Stimulated activated CD8-positive, alpha-beta memory T cell treated with anti-CD3 and anti-CD28 coated beads, Interleukin-15, amount 100 ng/mL, for 4 hours (primary cell): ENCODE results near the gene RTN4R.

Experiments used
- DNase-seq, 2 donors: peaks; one replicate each; pipeline ENCODE4 v3.0.0-alpha.2; 2020; ENCODE audit warnings: low read depth in 2 of 2

The RTN4R gene

GRCh38 chr22:20229916-20230775, 38.0 kb downstream of the RTN4R start:
- no peak for DNase-seq

GRCh38 chr22:20228939-20229272, 39.2 kb downstream of the RTN4R start:
- no peak for DNase-seq

- DNase-seq: no peak
Observed at GRCh38 chr22:20228055-20228938, 39.8 kb downstream of the RTN4R start.

DNA sequence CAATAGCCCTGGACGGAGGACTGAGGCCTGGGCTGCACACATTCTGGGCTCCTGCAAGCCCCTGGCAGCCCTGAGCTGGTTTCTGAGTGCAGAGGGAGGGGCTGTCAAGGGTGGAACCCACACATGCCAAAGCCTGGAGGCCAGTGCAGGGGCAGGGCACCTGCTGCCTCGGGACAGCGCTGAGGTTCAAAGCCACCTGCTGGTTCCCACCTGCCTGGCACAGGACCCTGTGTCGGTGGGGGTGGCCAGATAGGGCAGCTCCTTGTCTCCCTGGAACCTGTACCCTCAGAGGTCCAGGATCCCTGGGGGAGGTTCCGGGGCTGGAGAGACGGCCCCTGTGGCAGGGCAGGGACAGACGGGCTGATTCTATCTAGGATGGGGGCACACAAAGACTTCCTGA, 40.8 kb downstream of the RTN4R start:
- no peak for DNase-seq

DNA sequence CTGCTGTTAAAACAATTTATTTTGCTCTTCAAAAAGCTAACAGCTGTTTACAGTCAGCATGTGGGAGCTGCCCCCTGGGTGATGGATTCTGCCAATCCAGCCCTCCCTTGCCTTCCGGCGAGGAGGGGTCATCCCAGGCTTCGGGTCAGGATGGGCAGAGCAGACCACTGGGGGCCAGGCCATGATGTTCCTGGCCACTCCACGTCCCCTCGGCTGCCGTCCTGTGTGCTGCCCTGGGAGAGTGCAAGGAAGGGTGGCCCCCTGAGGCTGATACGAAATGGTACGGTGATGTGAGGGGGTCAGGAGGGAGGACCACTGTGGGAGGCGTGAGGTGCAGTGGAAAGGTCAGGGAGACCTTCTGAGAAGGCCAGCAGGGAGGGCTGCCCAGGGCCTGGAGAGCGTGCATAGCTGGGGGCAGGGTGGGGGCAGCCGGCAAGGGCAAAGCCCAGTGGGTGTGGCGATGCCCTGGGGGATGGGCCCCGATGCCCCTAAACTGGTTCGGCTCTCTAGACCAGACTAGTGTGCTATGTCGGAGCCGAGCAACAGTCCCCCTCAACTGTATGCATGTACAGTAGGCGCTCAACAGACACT, 41.3 kb downstream of the RTN4R start:
- no peak for DNase-seq

DNA sequence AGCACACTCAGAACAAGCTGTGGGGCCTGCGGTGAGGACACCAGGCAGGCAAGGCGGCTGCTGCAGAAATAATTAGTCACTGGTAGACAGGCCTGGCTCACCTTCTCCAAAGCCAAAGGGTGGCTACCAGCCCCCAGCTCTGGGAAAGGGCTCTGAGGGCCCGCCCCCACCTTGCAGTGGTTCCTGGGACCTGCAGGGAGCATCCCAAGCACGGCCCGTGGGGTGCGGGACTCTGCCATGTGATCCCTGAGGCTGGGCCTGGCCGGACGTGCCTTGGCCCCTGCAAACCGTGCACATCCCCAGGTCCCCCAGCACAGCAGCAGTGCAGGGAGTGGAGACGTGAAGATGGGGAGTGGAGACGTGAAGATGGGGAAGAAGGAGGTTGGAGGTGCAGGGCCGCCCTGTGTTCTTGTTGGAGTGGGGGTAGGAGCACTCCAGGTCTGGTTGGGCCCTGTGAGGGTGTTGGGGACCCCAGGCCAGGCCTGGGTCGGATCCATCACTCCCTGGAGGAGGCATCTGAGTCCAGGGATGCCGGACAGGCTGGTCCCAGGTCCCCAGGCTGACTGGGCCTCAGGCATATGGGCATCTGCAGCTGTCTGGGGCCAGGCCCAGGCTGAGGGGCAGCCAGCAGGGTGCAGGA, 41.9 kb downstream of the RTN4R start:
- no peak for DNase-seq

- DNase-seq: no peak
Observed at GRCh38 chr22:20225693-20225966, 42.5 kb downstream of the RTN4R start.

- DNase-seq: no peak
Observed at GRCh38 chr22:20224917-20225692, 43.0 kb downstream of the RTN4R start.

GRCh38 chr22:20224256-20224626, 43.9 kb downstream of the RTN4R start:
- no peak for DNase-seq

DNA sequence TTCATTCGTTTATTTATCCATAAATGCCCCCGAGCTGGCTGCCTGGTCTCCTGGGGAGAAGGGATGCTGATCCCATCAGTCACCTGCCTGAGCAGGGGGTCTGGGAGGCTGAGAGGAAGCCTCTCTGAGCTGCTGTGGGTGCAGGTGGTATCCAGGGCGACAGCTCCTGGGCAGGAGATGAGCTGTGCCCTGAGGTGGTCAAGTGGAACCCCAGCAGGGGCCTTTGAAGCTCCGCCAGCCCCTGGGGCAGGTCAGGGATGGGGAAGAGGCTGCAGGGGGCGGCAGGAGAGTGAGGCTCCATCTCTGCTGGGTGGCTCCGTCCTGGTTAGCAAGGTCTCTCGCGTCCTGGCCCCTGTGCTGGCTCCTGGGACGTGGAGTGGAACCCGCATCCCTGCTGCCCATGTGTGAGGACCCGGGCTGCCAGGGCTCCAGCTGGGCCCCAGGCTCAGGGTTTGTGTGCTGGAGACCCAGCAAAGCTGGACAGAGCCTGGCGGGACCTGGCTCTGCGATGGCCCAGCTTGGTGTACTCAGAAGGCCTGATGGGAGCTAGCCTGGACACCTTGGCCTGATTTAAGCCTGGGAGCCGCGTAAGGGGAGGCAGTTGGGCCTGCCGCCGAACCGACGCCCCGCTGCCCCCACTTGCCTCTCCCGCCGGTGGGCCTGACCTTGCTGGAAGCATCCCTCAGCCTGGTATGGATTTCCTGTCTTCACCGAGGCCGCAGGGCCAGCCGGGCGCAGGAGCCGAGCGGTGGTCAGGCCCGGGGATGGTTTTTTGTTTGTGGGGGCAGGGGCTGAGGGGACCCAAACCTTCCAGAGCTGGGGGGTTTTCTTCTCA, 44.5 kb downstream of the RTN4R start:
- DNase-seq: no peak

GRCh38 chr22:20222764-20223420, 45.2 kb downstream of the RTN4R start:
- DNase-seq: no peak

- DNase-seq: no peak
Observed at GRCh38 chr22:20221421-20222340, 46.4 kb downstream of the RTN4R start.

- no peak for DNase-seq
Observed at GRCh38 chr22:20220629-20221026, 47.5 kb downstream of the RTN4R start.

DNA sequence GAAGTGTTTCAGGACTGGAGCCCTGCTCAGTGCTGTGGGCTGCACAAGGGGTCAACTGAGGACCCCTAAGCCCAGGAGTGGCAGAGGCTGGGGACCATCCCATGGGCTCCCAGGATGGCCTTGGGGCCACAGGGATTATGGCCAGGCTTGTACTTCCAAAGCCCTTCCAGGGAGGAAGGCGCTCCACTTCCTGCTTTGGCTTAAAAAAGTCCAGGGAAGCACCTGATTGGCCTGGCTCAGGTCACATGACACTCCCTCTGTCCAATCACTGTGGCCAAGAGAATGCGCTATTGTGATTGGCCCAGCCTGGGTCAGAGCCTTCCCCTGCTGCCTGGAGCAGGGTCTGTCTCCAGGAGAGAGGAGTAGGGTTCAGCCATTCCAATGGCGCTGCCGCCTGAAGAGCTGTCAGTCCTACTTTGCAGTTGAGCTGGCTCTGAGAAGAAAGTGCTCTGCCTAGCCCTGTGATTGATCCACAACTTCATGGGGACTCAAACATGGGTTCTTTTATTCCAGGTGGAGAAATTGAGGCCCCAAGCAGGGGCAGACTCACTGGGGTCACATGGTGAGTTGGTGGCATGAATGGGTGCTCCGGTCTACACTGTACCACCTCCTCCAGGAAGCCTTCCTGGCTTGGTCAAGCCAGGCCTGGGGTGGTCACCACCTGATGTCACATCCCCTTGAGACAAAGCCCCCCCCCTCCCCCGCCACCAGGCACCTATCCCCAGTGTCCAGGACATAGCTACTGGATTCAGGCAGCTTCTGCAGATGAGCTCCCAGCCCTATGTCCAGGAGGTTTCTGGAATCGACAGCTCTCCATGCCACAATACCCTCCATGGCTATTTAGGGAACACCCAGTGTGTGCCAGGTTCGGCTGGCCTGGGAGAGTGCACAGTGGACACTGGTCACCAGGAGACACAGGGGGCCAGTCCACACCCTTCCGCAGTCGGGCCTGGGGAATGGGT, 48.2 kb downstream of the RTN4R start:
- no peak for DNase-seq

- no peak for DNase-seq
Observed at GRCh38 chr22:20218987-20219386, 49.1 kb downstream of the RTN4R start.

DNA sequence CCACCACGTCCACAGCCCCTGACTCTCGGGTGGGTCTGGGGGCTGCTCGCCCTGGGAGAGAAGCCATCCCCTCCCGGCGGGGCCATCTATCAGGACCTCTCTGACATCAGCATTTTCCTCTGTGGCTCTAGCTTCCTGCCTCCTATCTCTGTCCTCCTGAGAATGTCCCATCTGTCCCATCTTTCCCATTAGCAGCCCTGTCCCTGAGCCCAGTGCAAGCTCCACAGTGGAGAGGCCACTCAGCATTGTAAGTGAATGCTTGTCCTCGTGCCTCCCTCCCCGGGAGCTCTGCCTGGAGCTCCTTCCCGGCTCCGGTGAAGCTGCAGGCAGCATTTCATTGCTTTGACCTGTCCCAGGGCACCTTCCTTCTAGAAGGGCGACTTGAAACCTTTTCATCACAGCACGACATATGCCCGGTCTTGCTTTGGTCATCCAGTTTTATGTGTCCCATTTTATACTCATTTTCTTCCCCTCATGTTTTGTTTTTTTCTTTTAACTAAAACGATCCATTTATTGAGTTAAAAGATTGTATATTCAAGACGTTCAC, 49.7 kb downstream of the RTN4R start:
- no peak for DNase-seq

- no peak for DNase-seq
Observed at GRCh38 chr22:20217563-20217962, 50.6 kb downstream of the RTN4R start.
